Tibial artery (tissue), 4 donors: Measurements from ENCODE around the gene BPIFB3.

Experiments
- DNase-seq, 2 donors: peaks; one replicate each; pipeline ENCODE4 v3.0.0-alpha.2; 2019
- H3K27ac ChIP-seq, 2 donors: fragments of 200-600 bp; sonication (generic) in 1 of 2; 1 replicate in 1 of 2; 2 replicates in 1 of 2; pipeline ENCODE4 v1.5.1; 2018 to 2019; ENCODE audit warnings: mild to moderate bottlenecking in 1 of 2
- H3K27me3 ChIP-seq, 2 donors: fragments of 200-600 bp; sonication (generic) in 1 of 2; one replicate each; pipeline versions ENCODE4 v1.5.1 to v1.6.0; 2016 to 2019
- H3K36me3 ChIP-seq, 3 donors: fragments of 200-600 bp; sonication (generic) in 2 of 3; one replicate each; pipeline ENCODE4 v1.5.1; 2016 to 2019; ENCODE audit warnings: mild to moderate bottlenecking in 2 of 3
- H3K4me1 ChIP-seq, 4 donors: fragments of 200-600 bp; sonication (generic) in 2 of 4; 1 replicate in 3 of 4; 2 replicates in 1 of 4; pipeline ENCODE4 v1.5.1; 2016 to 2019
- H3K4me3 ChIP-seq, 2 donors: fragments of 200-600 bp; sonication (generic) in 1 of 2; 1 replicate in 1 of 2; 2 replicates in 1 of 2; pipeline ENCODE4 v1.5.1; 2018 to 2019; ENCODE audit warnings: mild to moderate bottlenecking in 2 of 2
- H3K9me3 ChIP-seq, 3 donors: fragments of 200-600 bp; sonication (generic) in 1 of 3; one replicate each; pipeline ENCODE4 v1.5.1; 2016 to 2019
- intact Hi-C: fragments of 100-400 bp; cut with DNase I; formaldehyde crosslinking; loops from one replicate; pipeline ENCODE4 v1.15.0; 2023; ENCODE audit warnings: low total_unique reads
- TF ChIP-seq, protein P1 (sequence below), 2 experiments: fragments of 200-600 bp in 1 of 2; fragments of 450-650 bp in 1 of 2; IDR thresholded peaks; one replicate each; pipeline ENCODE4 v1.5.1; 2017 to 2019; ENCODE audit warnings: antibody characterized with exemption in 2 of 2, mild to moderate bottlenecking in 1 of 2, moderate library complexity in 1 of 2

BPIFB3 gene

DNA sequence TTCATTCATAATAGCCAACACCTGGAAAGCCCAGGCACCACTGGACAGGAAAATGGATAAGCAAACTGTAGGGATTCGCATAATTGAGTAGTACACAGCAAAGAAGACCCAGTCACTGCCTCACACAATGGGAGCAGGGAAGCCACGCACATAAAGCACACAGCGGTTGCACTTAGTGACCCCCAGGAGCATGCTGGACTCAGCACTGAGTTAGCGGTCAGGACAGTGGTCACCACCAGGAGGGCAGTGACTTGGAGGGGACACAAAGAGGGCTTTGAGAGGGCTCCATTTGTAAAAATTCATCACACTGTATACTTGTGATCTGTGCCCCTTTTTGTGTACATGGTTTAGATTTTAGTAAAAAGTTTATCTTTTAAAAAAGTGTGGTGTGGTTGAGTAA lies 2.4 kb upstream of the BPIFB3 start:
- Histone ChIP-seq H3K27me3 (peaks cover 0 to 19% of the 10 kb centered on the region in 2 donors), H3K4me3 (no peak overlapping the region), H3K27ac (no peak overlapping the region), H3K36me3 (no peaks in the 10 kb centered on the region), H3K4me1 (no peaks in the 10 kb centered on the region), H3K9me3 (peaks cover 0 to 5% (median 0%) of the 10 kb centered on the region in 3 donors)
- TF ChIP-seq, protein P1, sequence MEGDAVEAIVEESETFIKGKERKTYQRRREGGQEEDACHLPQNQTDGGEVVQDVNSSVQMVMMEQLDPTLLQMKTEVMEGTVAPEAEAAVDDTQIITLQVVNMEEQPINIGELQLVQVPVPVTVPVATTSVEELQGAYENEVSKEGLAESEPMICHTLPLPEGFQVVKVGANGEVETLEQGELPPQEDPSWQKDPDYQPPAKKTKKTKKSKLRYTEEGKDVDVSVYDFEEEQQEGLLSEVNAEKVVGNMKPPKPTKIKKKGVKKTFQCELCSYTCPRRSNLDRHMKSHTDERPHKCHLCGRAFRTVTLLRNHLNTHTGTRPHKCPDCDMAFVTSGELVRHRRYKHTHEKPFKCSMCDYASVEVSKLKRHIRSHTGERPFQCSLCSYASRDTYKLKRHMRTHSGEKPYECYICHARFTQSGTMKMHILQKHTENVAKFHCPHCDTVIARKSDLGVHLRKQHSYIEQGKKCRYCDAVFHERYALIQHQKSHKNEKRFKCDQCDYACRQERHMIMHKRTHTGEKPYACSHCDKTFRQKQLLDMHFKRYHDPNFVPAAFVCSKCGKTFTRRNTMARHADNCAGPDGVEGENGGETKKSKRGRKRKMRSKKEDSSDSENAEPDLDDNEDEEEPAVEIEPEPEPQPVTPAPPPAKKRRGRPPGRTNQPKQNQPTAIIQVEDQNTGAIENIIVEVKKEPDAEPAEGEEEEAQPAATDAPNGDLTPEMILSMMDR (IDR thresholded peaks at IDR 0.05) = no peak
- DNase-seq = no peak
- intact Hi-C loops = no loop called here

DNA sequence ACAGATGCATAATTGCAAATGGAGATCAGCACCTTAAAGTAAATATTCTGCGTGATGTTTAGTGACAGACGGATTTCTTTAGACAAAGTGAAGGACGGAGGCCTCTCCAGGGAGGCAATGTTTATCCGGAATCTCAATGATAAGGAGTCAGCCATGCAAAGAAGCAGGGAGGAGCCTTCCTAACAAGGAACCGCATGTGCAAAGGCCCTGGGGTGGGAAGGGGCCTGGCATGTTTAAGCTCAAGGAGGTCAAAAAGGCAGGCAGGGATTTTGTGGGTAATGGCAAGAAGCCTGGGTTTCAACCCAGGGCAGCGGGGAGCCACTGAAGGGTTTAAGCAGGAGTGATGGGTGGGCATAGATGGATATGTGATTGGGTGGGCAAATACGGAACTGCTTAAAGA lies 678 bp downstream of the BPIFB3 start:
- Histone ChIP-seq H3K9me3 (no peaks in the 10 kb centered on the region), H3K36me3 (no peaks in the 10 kb centered on the region), H3K27ac (no peak overlapping the region), H3K4me3 (no peak overlapping the region), H3K4me1 (no peaks in the 10 kb centered on the region), H3K27me3 (peaks cover 0 to 23% of the 10 kb centered on the region in 2 donors)
- DNase-seq = no peak
- TF ChIP-seq, protein P1 (IDR thresholded peaks at IDR 0.05) = no peak
- intact Hi-C loops = no loop called here

DNA sequence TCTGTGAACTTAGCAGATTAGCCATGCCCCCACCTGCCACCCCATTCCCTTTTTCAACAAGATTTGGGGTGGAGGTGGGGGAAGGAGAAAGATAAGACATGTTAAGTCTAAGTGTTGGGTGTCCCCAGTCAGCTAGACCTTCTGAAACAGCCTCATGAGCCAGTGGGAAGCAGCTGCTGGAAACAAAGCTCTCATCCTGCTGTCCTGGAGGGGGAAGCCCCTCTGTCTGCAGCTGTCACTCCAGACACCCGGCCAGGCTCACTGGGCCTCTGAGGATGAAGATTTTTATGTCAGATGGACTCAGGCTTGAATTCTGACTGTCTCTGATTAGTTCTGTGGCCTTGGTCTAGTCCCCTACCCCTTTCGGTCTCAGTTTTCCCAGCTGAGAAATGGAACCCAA lies 1.1 kb downstream of the BPIFB3 start:
- no peak overlapping the region for H3K27ac ChIP-seq
- intact Hi-C loops = no loop called here

DNA sequence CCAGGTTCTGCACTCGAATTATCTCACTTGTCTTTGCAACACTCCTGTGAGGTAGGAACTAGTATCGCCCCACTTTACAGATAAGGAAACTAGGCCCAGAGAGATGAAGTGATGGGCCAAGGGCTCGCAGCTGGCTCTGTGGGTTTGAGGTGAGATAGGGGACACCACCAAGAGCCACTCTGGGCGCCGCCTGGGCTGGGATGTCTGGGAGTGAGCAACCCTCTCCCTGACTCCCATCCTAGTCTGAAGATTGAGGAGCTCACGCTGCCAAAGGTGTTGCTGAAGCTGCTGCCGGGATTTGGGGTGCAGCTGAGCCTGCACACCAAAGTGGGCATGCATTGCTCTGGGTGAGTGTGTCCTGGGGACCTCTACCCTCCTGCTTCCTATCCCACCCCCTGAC lies 5.4 kb downstream of the BPIFB3 start:
- Histone ChIP-seq H3K27ac (no peak overlapping the region), H3K4me1 (no peaks in the 10 kb centered on the region), H3K36me3 (no peaks in the 10 kb centered on the region), H3K9me3 (no peaks in the 10 kb centered on the region), H3K4me3 (no peak overlapping the region), H3K27me3 (peaks cover 0 to 15% of the 10 kb centered on the region in 2 donors)
- TF ChIP-seq, protein P1 (IDR thresholded peaks at IDR 0.05) = no peak
- intact Hi-C loops = no loop called here
- DNase-seq = no peak

More for the DNA sequence above, 1.1 kb downstream of the BPIFB3 start:
- no peak for DNase-seq
- Histone ChIP-seq H3K27me3 (peaks cover 0 to 27% of the 10 kb centered on the region in 2 donors), H3K36me3 (no peaks in the 10 kb centered on the region), H3K4me3 (no peak overlapping the region), H3K4me1 (no peaks in the 10 kb centered on the region), H3K9me3 (no peaks in the 10 kb centered on the region)
- TF ChIP-seq, protein P1 (IDR thresholded peaks at IDR 0.05) = no peak

DNA sequence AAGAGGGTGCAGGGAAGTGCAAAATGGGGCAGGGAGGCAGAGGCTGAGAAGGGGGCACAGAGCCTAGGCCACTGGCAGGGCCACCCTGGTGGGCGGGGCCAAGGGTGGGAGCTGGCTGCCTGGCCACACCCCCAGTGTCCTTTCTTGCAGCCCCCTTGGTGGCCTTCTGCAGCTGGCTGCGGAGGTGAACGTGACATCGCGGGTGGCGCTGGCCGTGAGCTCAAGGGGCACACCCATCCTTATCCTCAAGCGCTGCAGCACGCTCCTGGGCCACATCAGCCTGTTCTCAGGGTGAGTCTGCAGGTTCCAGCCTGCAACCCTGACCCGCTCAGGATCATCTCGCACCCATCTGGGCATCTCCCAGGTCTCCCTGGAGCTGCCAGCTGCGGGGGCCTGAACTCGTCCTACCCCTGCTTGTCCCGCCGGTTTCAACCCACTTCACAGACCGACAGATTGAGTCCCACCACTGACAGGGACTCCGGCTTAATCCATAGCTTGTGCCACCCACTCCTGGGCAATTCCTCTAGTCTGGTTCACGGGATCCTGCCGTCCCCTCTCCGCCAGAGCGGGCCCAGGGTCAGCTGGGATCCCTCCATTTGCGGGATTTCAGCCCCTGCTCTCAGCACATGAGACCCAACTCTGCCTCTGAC lies 6.2 kb downstream of the BPIFB3 start:
- no peak overlapping the region for H3K4me3 ChIP-seq
- intact Hi-C loops = no loop called here
- TF ChIP-seq, protein P1 (IDR thresholded peaks at IDR 0.05) = no peak
- no peaks in the 10 kb centered on the region for H3K4me1 ChIP-seq
- H3K27me3 ChIP-seq = peaks cover 0 to 11% of the 10 kb centered on the region in 2 donors
- no peak for DNase-seq
- no peaks in the 10 kb centered on the region for H3K36me3 ChIP-seq
- H3K9me3 ChIP-seq = no peaks in the 10 kb centered on the region
- no peak overlapping the region for H3K27ac ChIP-seq

DNA sequence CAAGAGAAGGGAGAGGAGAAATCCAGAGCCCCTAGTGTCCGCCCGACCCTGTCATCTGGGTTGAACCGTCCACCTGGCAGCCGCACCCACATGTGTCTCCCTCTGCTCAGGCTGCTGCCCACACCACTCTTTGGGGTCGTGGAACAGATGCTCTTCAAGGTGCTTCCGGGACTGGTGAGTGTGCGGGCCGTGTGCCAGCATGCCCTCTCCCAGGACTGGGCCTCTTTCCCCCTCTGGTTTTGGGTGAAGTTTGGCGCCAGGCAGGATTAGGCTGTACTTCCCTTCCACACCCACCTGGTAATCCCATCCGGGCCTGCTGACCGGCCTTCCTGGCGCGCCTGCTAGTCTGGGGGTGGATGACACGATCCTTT lies 7.9 kb downstream of the BPIFB3 start:
- H3K36me3 ChIP-seq = no peaks in the 10 kb centered on the region
- no peak for DNase-seq
- H3K27me3 ChIP-seq = peaks cover 0 to 7% of the 10 kb centered on the region in 2 donors
- no peaks in the 10 kb centered on the region for H3K9me3 ChIP-seq
- intact Hi-C loops = no loop called here
- no peak overlapping the region for H3K4me3 ChIP-seq
- TF ChIP-seq, protein P1 (IDR thresholded peaks at IDR 0.05) = no peak
- H3K4me1 ChIP-seq = no peaks in the 10 kb centered on the region
- no peak overlapping the region for H3K27ac ChIP-seq
